K562 (cell line): ENCODE data around the gene NAIF1. TPM values are rescaled to one million over a fixed set of nuclear protein-coding genes. Genes with fewer than 3 reads are reported as not detected.
A peak's percentile ranks its signal among the peaks of the same experiment; 100 is the strongest.

Experiments
- ATF1 ChIP-seq, 2 experiments: fragments of 450-650 bp in 1 of 2; IDR thresholded peaks; 2 replicates each; pipeline ENCODE4 v1.6.1; 2016; ENCODE audit warnings: missing compliant biosample characterization in 1 of 2, missing genetic modification characterization in 1 of 2
- CEBPG ChIP-seq, 3 experiments: fragments of 200-800 bp in 1 of 3; sonication (Bioruptor generic) in 1 of 3; sonication (generic) in 1 of 3; formaldehyde crosslinking in 1 of 3; IDR thresholded peaks in 2 of 3; conservative IDR thresholded peaks in 1 of 3; 2 replicates each; pipeline versions ENCODE4 v1.6.1 to v1.8.0; 2016 to 2022; ENCODE audit warnings: missing compliant biosample characterization in 2 of 3, missing genetic modification characterization in 2 of 3, mild to moderate bottlenecking in 1 of 3, missing genetic modification reagents in 1 of 3
- CTBP1 ChIP-seq: fragments of 450-650 bp; IDR thresholded peaks from 2 replicates; pipeline ENCODE4 v1.6.1; 2016; ENCODE audit warnings: borderline replicate concordance
- IRF2 ChIP-seq: sonication (generic); formaldehyde crosslinking; IDR thresholded peaks from 2 replicates; pipeline ENCODE4 v1.8.1; 2022; ENCODE audit warnings: mild to moderate bottlenecking, missing genetic modification reagents
- JUNB ChIP-seq: fragments of 450-650 bp; formaldehyde crosslinking; conservative IDR thresholded peaks from 2 replicates; pipeline ENCODE4 v1.4.0; 2020; ENCODE audit warnings: mild to moderate bottlenecking
- MAFG ChIP-seq: fragments of 450-650 bp; conservative IDR thresholded peaks from 2 replicates; pipeline ENCODE4 v1.6.1; 2016; ENCODE audit warnings: missing genetic modification characterization, missing compliant biosample characterization
- MBD2 ChIP-seq: sonication (generic); IDR thresholded peaks from 2 replicates; pipeline ENCODE4 v1.6.1; 2016; ENCODE audit warnings: low read depth, borderline replicate concordance
- PCBP1 ChIP-seq: fragments of 200-400 bp; formaldehyde crosslinking; IDR thresholded peaks from 2 replicates; pipeline ENCODE4 v1.6.1; 2018; ENCODE audit warnings: mild to moderate bottlenecking, low read depth, low read length; ENCODE audit not compliant: poor library complexity, severe bottlenecking
- SAFB ChIP-seq: fragments of 200-400 bp; formaldehyde crosslinking; IDR thresholded peaks from 2 replicates; pipeline ENCODE4 v1.6.1; 2017; ENCODE audit warnings: low read depth, low read length, borderline replicate concordance
- U2AF2 ChIP-seq: fragments of 200-400 bp; formaldehyde crosslinking; optimal IDR thresholded peaks from 2 replicates; pipeline ENCODE3; 2017; ENCODE audit warnings: low read depth, mild to moderate bottlenecking, low read length
- YBX1 ChIP-seq: fragments of 450-650 bp; IDR thresholded peaks from 2 replicates; pipeline ENCODE4 v1.7.1; 2016; ENCODE audit warnings: mild to moderate bottlenecking
- ZBTB11 ChIP-seq, 3 experiments: fragments of 200-800 bp in 1 of 3; fragments of 250-450 bp in 1 of 3; fragments of 450-650 bp in 1 of 3; sonication (Bioruptor Pico) in 1 of 3; sonication (Bioruptor generic) in 1 of 3; formaldehyde crosslinking in 1 of 3; IDR thresholded peaks; 2 replicates each; pipeline versions ENCODE4 v1.6.1 to v1.8.0; 2016 to 2022; ENCODE audit warnings: mild to moderate bottlenecking in 2 of 3, missing genetic modification characterization in 2 of 3, missing compliant biosample characterization in 1 of 3, moderate library complexity in 1 of 3
- ZBTB12 ChIP-seq: fragments of 250-450 bp; sonication (Bioruptor Pico); IDR thresholded peaks from 2 replicates; pipeline ENCODE4 v1.4.0; 2020
- ZNF224 ChIP-seq: sonication (generic); formaldehyde crosslinking; IDR thresholded peaks from 2 replicates; pipeline ENCODE4 v1.8.0; 2022; ENCODE audit warnings: mild to moderate bottlenecking, missing genetic modification reagents
- ZNF408 ChIP-seq: fragments of 250-450 bp; sonication (Bioruptor Pico); IDR thresholded peaks from 2 replicates; pipeline ENCODE4 v1.4.0; 2020; ENCODE audit warnings: low read depth, mild to moderate bottlenecking, moderate library complexity
- polyA plus RNA-seq, 8 experiments: library from polyadenylated mRNA; depleted of rRNA in 4 of 8; stranded (reverse) in 5 of 8; unstranded in 3 of 8; fragments of >200 nt; fragmentation: Nextera tagmentation in 2 of 8; fragmentation: Illumina TruSeq in 1 of 8; extraction: Ambion mirVana in 2 of 8; extraction: Trizol in 1 of 8; gene quantifications; 2 replicates each; pipeline versions ENCODE4 v1.2.1 to v1.2.3, GENCODE V29; 2011 to 2014; ENCODE audit warnings: inconsistent platforms in 1 of 8, missing spikeins in 1 of 8
- total RNA-seq, 7 experiments: library from RNA; depleted of rRNA in 6 of 7; stranded (reverse); fragments of >200 nt in 6 of 7; fragmentation: Illumina TruSeq in 2 of 7; extraction: Trizol in 2 of 7; gene quantifications; 2 replicates each; pipeline versions ENCODE4 v1.2.1 to v1.2.3, GENCODE V29; 2011 to 2021; ENCODE audit warnings: low replicate concordance in 1 of 7
- TF ChIP-seq, protein P1 (sequence below): sonication (generic); formaldehyde crosslinking; IDR thresholded peaks from 2 replicates; pipeline ENCODE4 v1.8.0; 2023; ENCODE audit warnings: mild to moderate bottlenecking, missing genetic modification reagents

The NAIF1 gene
- total and polyA plus RNA-seq, 9 of the 15 experiments (the other 6 are each of a cell fraction or from before 2014, with no cell fraction given): 4.8 to 26.6 (median 17.2) TPM

DNA sequence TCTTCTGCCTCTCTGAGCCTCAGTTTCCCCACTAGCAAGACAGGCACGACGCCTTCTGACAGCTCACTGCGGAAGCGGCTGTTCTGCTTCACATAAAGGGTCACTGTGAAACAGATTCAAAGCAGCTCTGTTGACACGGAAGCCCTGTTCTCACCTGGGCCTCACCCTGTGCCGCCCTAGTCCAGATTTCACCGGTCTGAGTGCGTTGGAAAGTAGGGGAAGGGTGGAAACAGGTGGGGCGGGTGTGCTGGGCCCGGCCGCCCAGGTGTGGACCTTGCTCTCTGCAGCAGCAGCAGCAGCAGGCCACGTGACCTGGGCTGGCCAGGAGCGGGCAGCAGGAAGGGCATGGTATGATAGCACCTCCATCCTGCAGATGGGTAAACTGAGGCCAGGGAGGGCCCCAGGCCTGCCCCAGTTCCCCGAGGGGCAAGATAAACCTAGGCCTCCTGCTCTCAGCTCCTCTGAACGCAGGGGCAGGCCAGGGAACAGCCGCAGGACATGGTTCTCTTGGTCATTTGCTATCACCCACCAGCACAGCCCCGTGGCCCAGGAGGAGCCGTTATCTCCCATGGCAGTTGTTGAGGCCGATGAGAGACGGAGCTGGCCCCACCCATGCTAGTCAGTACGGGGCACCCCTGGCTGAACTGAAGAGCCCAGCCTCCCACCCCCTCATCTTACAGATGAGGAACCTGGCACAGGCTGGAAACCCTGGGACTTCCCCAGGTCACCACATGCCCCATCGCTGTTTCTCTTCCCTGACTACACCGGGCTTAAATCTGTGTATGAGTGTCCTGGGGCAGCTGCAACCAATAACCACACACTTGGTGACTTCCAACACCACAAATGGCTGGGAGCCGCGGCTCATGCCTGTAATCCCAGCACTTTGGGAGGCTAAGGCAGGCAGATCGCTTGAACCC is 48.3 kb upstream of the NAIF1 start (continued):
- TF ChIP-seq, protein P1, sequence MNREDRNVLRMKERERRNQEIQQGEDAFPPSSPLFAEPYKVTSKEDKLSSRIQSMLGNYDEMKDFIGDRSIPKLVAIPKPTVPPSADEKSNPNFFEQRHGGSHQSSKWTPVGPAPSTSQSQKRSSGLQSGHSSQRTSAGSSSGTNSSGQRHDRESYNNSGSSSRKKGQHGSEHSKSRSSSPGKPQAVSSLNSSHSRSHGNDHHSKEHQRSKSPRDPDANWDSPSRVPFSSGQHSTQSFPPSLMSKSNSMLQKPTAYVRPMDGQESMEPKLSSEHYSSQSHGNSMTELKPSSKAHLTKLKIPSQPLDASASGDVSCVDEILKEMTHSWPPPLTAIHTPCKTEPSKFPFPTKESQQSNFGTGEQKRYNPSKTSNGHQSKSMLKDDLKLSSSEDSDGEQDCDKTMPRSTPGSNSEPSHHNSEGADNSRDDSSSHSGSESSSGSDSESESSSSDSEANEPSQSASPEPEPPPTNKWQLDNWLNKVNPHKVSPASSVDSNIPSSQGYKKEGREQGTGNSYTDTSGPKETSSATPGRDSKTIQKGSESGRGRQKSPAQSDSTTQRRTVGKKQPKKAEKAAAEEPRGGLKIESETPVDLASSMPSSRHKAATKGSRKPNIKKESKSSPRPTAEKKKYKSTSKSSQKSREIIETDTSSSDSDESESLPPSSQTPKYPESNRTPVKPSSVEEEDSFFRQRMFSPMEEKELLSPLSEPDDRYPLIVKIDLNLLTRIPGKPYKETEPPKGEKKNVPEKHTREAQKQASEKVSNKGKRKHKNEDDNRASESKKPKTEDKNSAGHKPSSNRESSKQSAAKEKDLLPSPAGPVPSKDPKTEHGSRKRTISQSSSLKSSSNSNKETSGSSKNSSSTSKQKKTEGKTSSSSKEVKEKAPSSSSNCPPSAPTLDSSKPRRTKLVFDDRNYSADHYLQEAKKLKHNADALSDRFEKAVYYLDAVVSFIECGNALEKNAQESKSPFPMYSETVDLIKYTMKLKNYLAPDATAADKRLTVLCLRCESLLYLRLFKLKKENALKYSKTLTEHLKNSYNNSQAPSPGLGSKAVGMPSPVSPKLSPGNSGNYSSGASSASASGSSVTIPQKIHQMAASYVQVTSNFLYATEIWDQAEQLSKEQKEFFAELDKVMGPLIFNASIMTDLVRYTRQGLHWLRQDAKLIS: no peak; the same call in 1 of the 2 replicates
- TF ChIP-seq IRF2 (CRISPR knock-in tag) (no peak), SAFB (no peak), YBX1 (no peak), ZBTB12 (no peak), ZNF408 (CRISPR knock-in tag) (no peak), MBD2 (peak; percentile 69; the same call in 1 of the 2 replicates), JUNB (CRISPR knock-in tag) (no peak), CTBP1 (peak; percentile 86; the same call in 1 of the 2 replicates), ZBTB11 (CRISPR knock-in tag; IDR thresholded peaks at IDR 0.05) (peak in 1 of 3 experiments; percentile 83; a peak in 2 of 6 replicates), ZNF224 (CRISPR knock-in tag) (no peak), U2AF2 (no peak), CEBPG (CRISPR knock-in tag; IDR thresholded peaks at IDR 0.05) (no peak), CEBPG (tag; conservative IDR thresholded peaks at IDR 0.05 in 1 of 2, IDR thresholded peaks at IDR 0.05 in 1 of 2) (no peak), MAFG (no peak), PCBP1 (peak; percentile 50), ATF1 (CRISPR knock-in tag; IDR thresholded peaks at IDR 0.05) (no peak), ATF1 (tag; IDR thresholded peaks at IDR 0.05) (peak; percentile 58; the same call in 1 of the 2 replicates)
